Bone marrow (tissue), 2 donors: ENCODE measurements around the gene RPL3.

Source experiments
- DNase-seq, 2 donors: peaks; one replicate each; lab custom pipeline; 2025; lab: John Stamatoyannopoulos, UW

Gene RPL3

DNA sequence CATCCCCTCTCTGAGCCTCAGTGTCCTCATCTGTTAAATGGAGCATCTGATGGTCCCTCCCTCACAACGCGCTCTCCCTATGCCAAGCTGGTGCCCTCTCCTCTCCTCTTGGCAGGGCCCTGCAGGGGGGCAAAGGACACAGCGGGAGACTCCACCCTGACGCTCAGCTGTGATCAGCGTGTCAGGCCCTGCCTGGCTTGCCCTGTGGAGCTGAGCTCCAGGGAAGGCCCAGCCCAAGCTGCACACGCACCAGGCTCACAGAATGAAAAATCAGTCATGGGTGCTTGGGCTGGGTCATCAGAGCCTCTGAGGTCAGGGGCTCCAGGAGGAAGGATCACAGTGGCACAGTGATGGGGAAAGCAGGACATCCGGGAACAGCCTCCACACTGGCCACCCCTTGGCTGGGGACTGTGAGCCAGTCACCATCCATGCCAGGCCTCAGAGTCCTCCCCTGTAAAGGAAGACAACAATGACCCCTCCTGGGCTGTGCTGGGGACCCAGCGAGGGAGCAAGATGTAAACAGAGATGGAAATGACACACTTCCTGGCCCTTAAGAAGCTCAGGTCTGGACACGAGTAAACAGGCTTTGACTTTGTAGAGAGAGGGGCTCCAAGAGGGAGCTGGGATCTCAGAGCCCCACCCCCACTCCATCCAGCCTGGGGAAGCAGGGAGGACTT, 36.6 kb downstream of the RPL3 start:
- DNase-seq: no peak

DNA sequence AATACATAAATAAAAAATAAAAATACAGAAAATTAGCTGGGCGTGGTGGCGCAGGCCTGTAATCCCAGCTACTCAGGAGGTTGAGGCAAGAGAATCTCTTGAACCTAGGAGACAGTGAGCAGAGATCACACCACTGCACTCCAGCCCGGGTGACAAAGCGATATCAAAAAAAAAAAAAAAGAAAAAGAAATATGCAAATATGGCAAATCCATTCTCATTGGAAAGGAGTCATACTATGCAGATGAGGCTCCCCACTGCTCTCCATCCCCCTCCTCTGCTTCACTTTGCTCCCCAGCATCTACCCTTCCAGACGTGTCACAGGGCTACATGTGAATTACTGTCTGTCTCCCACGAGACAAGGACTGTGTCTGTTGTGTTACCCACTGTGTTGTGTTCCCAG, 38.3 kb downstream of the RPL3 start:
- DNase-seq: no peak

DNA sequence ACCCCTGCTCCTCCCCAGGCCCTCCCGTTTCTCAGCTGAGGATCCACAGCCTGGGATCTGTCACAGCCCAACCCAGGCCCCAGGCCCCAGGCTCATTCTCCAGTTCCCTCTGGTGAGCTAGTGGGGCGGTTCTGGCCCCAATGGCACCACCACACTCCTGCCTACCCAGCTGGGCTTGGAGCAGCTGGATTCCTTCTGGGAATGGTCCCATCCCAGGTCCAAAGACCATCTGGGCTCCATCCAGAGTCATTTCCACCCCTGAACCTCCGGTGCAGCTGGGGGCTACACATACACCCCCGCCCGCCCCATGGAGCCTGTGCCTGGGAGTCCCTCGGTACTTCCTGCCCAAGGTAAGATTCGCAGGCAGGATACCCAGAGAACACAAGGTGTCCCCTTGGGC, 39.2 kb downstream of the RPL3 start:
- DNase-seq: no peak

DNA sequence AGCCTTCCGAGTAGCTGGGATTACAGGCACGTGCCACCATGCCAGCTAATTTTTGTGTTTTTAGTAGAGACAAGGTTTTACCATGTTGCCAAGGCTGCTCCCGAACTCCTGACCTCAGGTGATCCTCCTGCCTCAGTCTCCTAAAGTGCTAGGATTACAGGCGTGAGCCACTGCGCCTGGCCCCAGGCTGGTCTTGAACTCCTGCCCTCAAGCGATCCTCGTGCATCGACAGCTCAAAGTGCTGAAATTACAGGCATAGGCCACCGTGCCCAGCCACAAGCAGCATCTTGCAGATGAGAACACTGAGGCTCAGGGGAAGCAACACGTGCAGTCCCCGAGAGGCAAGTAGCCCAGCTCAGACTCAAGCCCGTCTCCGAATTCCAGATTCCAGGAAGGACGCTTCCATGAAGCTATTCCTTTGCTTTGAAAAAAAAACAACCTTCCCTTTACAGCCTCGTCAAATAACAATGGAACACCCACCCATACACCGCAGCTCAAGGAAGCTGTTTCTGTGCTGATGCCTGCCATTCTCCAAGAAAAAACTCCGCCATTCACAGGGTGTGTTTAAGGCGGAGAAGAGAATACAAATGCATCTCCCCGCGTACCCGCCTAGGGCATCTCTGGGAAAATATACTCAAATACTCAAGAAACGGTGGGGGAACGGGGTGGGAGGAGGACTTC, 40.1 kb downstream of the RPL3 start:
- no peak for DNase-seq

DNA sequence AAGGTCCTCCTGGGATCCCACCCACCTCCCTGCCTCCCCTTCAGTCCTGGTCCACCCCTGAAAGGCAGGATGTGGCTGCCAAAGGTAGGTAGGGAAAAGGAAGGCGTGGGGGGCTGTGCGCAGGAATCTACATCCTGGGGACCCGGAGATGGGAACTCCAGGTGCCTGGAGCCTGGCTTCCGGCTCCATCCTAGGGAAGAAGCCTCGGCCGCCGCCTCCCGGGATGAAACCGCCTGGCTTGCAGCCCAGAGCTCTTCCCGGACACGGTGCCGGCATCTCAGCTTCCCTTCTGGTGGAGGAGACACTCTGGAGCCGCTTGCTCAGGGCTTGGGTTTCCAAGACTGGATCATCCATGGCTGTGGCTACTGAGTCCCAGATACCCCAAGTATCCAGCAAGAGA, 41.4 kb downstream of the RPL3 start:
- no peak for DNase-seq

DNA sequence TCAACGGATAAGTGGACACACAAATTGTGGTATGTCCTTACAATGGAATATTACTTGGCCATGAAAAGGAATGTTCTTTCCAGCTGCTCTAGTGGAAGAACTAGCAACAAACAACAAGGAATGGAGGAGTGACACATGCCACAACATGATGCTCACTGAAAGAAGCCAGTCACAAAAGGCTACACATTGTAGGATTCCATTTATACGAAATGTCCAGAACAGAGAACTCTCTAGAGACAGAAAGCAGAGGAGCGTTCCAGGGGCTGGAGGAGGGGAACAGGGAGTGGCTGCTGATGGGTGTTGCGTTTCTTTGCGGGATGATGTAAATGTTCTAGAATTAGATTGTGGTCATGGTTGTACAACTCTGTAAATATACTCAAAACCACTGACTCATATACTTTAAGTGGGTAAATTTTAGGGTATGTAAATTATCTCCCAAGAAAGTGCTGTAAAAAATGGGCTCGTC, 42.2 kb downstream of the RPL3 start:
- DNase-seq: no peak

DNA sequence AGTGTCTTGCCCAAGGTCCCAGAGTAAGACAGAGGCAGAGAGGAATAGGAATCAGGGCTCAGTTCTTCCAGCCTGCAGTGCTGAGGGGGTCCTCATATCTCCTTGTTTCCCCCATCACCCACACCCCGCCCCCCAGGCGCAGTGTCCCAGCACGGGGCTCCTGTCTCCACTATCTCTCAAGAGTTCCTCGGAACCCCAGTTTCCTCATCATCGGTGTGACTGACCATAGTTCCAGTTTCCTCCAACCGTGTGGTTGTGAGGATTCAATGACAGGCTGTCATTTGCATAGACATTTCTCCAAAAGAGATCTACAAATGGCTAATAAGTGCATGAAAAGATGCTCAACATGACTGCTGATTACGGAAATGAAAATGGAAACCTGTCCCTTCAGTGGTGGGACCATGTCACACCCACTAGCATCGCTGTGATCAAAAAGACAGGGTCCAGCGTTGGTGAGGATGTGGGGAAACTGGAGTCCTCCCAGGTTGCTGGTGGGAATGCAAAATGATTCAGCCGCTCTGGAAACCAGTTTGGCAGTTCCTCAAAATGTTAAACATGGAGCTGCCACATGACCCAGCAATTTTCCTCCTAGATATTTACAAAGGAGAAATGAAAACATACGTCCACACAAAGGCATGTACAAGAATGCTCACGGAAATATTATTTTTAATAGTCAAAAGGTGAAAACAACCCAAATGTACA, 42.8 kb downstream of the RPL3 start:
- DNase-seq: no peak

DNA sequence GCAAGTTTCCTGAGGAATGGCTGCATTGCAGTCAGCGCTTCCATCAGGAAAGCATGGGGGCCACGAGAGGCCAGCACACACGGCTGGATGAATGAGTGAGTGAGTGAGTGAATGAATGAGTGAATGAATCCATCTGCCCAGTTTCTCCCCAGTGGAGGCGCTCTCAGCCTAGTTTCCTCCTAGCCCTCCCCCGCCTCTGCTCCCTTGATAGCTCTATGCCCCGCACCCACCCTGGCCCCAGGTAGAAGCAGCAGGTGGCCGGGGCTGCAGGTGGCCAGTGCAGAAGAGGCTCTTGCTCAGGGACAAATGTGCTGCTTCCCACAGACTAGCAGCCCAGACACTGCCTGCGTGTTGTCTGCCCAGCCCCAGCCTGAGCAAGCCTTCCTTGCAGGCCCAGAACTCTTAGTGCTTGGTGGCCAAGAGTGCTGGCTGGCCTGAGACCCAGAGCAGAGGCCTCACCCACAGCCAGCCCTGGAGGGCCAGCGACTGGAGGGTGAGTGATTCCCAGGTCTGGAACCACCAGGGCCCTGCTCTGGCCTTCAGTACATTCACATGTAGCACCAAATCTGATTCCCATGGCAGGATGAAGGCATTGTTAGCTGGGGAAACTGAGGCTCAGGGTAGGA, 43.5 kb downstream of the RPL3 start:
- DNase-seq: no peak

DNA sequence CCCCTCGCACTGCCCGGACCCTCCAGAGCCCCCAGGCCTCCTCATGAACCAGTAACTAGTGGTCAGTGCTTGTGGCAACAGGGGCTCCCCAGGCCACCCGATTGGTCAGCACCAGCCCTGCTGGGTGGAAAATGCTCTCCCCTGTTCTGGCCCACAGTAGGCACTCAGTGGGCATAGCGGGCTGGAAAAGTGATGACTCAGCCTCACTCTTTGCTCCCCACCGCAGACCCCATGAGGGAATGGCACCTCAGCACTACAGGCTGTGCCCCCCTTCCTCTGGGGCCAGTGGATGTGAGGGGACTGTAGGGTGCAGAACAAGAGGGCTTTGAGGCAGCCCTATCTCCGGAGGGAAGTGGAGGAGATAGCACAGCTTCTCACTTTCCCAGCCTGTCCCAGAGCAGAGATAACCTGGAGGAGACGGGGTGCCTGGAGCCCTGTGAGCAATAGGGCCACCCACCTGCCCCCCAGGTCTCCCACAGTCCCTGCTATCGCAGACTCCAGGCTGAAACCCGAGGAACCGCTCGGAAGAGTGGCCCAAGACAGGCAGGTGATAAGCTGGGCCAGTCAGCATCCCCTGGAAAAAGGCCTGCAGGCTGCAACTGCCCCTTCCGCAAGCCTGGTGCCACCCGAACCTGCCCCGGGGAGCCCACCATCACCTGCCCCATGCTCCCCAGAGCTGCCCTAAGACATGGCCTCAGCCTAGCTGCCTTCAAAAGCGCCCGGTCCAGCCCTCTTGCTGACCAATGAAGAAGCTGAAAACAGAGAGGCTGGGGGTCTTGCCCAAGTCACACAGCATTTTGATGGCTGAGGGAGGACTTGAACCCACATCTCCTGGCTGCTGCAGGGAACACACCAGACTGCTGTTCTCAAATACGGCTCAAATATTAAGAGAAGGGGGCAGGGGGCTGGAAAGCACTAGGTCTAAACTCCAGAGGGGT, 45.2 kb downstream of the RPL3 start:
- DNase-seq: no peak

DNA sequence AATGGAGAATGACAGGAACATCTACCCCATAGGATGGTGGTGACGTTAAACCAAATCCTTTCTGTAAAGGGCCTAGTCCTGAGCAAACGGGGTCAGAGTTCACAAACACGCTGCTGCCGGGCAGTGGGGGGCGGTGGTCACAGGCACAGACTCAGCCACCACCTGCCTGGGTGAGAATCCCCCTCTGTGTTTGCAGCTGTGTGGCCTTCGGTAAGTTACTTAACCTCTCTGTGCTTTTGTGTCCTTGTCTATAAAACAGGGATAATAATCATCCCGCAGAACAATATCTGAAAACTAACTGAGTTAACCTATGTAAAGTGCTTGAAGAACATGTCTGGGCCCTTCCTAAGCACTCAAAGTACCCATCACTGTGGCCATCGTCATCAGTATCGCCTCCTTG, 48.6 kb downstream of the RPL3 start:
- no peak for DNase-seq

DNA sequence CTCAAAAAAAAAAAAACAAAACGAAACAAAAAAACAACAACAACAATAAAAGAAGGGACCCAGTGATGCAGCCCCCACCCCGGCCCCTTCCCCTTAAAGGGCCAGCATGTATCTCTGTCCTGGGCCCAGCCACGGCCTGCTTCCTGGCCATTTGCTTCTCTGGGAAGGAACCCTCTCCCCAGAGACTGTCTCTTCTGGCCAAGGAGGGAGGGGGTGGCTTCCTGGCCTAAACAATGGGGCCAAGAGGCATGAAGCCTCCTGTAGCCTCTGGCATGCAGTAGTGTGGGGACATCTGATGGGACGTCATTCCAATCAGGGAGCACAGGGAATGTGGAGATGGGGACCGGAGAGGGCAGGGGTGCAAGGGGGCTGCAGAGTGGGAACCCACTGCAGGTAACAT, 49.1 kb downstream of the RPL3 start:
- DNase-seq: no peak

DNA sequence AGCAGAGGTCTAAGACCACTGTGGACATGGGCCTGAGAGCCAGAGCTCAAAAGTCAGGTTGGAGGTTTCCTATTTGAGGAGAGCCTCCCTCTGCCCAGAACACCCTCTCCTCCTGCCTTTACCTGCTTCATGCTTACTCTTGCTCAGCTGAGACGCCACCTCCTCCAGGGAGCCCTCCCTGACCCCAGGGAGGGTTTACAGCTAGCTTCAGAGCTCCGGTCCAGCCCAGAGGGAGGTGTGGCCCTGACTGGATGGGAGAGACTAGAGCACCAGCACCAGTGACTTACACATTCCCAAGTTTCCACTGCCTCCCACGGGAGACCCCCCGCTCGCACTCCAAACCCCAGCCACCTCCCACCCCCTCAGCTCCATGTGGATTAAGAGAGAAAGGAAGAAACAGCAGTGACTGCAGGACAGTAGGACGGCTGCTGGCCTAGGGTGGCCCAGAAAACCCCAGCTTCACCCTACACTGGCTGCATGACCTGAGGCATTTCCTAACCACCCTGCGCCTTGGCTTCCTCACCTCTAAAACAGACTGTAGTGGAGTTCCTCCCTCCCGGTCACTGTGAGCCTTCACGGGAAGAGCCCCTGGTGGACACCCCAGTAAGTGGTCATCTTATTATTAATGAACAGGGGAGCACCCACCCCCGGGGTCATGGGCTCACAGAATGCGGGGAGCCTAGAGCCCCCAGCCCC, 50.2 kb downstream of the RPL3 start:
- DNase-seq: no peak

DNA sequence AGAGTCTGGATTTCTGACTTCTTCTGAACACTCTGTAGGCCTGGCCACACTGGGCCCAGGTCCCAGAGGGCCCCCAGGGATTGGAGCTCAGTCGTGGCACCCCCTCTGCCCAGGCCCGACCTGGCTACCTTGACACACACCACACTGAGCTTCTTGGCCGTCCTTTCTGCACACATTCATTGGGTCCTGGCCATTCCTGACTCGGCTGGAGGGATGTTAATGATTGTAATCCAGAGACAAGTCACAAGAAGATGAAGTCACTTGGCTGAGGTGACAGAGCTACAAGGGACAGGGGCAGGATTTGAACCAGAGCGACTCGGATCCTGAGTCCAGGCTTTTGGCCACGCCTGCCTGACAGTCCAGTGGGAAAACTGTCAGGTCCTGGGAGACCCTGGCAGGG, 50.8 kb downstream of the RPL3 start:
- DNase-seq: no peak

DNA sequence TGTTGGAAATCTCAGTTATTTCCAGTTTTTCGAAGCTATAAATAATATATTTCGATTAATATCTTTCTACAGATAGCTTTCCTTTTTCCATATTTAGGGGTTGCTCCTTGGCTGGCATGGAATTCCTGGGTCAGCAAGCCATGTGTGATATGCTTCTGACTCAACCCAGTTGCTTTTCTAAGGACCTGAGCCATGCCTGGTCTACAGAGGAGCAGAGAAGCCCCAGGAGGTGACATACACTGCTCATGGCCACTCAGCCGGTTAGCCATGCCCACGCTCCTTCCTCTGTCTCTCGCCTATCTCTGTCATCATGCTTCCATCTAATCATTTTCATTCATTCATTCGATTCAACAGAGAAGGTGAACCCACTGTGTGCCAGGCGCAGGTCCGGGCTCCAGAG, 51.4 kb downstream of the RPL3 start:
- DNase-seq: no peak

DNA sequence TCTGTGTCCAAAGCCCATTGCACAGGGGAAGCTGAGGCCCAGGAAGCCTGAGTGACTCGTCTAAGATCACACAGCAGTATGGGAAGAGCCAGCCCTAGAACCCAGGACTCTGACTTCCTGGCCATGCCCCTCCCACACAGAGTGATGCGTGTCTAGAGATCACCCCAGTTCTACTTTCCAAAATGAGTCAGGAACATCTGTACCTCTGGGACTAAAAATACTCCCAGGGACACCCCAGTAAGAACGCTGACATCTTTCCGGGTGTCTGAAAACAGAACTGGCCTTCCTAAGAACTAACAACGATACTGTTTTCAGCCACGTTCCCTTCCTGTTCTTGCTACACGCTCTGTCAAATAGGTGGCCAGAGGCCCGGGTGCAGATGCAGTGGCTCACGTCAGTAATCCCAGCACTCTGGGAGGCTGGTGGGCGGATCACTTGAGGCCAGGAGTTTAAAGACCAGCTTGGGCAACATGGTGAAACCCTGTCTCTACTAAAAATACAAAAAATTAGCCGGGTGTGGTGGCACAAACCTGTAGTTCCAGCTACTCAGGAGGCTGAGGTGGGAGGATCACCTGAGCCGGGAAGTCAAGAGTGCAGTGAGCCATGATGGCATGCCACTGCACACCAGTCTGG, 52.9 kb downstream of the RPL3 start:
- DNase-seq: peak in 1 of 2 donors; percentile 93

DNA sequence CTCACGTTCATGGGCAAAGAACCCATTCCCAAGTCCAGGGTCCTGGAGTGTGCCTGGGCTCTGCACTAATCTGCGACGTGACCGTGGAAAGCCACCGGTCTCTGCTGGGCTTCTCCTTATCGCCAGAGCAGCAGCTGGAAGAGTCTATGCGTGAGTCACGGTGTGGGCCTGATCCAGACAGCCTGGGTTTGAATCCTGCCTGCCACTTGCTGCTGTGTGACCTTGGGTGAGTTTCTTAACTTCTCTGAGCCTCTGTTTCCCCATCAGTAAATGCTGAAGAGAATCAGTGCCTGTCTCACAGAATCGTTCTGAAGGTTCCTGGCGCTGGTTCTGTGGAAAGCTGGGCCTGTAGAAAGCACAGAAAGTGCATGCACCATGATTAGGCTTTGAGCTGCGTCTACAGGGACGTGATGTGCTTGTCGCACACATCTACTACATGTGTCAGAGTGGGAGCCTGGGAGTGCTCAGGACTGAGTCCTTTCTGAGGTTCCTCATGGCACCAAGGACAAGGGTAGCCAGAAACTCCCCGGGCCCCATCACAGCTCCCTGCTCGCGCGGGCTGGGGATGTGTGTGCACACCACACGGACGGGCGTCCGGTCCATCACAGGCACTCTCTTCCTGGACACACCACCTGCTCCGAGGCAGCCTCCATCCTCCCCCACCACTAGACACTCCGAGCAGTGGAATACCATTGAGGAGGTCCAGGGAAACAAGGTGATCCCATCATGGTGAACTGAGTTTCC, 54.1 kb downstream of the RPL3 start:
- no peak for DNase-seq

DNA sequence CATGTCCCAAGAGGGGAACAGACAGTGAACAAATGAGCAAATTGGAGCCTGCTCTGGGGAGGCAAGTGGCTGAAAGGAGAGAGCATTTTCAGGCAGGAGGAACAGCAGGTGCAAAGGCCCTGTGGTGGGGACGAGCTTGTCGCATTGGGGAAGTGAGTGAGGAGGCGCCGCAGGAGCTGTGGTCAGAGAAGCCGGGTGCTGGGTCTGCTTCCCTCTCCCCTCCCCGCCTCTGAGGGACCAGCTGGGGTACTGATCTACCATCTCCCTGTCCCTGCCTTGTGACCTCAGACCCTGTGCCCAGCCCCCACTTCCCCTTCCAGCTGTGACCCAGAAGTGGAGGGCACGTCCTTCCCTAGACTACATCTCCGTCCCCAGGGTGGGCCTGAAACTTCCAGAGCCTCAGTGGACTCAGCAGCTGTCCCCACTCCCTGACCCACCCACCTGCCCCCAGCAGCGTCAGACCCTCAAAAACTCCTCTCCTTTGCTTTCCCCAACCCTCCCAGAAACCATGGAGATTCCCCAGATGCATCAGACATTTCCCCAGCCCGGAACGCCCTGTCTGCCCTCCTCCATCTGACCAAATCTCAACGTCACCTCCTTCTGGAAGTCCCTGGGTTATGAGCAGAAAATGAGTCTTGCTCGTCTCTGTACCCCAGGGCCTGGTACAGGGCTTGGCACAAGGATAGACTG, 54.9 kb downstream of the RPL3 start:
- DNase-seq: peak in 1 of 2 donors; percentile 53

DNA sequence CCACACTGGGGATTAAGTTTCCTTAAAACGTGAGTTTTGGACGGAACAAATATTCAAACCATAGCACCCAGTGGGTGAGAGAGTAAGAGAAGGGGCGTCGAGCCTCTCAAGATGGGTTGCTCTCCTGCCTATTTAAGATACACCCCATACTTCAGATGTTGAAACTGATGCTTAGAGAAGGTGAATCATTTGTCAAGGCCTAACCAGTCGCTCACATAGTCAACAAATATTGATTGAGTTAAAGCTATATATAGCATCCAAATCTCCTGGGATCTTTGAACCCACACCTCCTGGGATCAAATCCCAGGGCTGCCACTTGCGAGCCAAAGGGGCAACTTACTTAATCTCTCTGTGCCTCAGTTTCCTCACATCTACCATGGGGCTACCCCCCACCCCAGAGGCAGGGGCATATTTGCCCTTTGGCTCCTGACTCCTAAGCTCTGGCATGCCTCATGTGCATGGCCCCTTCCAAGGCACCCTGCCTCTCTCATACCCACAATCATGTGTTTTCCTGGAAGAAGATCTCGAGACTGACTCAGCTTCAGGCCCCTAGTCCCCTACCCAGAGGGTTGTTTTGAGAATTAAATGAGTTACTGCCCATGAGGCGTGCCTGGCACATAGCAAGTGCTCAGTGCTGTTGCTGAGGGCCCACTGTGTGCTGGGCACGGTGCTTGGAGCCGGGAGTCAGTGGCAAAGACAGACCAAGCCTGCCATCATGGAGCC, 55.6 kb downstream of the RPL3 start:
- no peak for DNase-seq
